ENCODE data around the gene GPC5.
A peak's percentile ranks its signal among the peaks of the same experiment; 100 is the strongest.

Gene GPC5

DNA sequence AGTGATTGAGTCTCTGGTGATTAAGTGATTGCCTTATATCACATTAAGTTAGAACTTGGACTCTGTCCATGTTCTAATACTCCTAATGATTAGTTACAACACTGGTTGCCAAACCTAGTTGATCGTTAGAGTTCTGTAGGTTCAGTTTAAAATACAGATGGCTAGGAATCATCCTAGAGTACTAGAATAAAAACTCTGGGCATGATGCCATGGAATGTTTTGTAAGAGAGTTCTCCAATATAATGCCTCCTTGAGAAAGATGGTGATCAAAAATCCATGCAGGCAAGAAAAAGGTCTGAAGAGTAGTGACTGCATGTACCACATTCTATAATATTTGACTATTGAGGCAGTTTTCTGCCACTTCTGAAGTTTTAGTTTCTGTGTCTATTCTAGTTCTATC is 176.3 kb downstream of the GPC5 start:
- no peaks in the 10 kb centered on the region for H3K9me2 ChIP-seq (ENCODE audit: low read depth, low read length)
- H3K9ac ChIP-seq (ENCODE audit: low read length): no peak overlapping the region
- H3K9me3 ChIP-seq (ENCODE audit: low read length): no peaks in the 10 kb centered on the region
- H3K27me3 ChIP-seq (ENCODE audit: insufficient read depth, low read length): no peaks in the 10 kb centered on the region
- no peaks in the 10 kb centered on the region for H3K79me2 ChIP-seq (ENCODE audit: insufficient read depth, low read length)
- no peaks in the 10 kb centered on the region for H4K20me1 ChIP-seq (ENCODE audit: insufficient read depth, low read length)
- no peaks in the 10 kb centered on the region for H3K4me1 ChIP-seq (ENCODE audit: insufficient read depth, low read length, severe bottlenecking)
- no peaks in the 10 kb centered on the region for H3F3A ChIP-seq (ENCODE audit: insufficient read depth, low read length)
- H3K4me2 ChIP-seq (ENCODE audit: low read length): no peak overlapping the region
- H3K4me3 ChIP-seq (ENCODE audit: low read depth, low read length, poor library complexity, severe bottlenecking): no peak overlapping the region
- H3K36me3 ChIP-seq (ENCODE audit: insufficient read depth, low read length): no peaks in the 10 kb centered on the region
- no peak overlapping the region for H3K27ac ChIP-seq (ENCODE audit: low read depth, low read length, poor library complexity, severe bottlenecking)
- H2AFZ ChIP-seq (ENCODE audit: low read length): no peak overlapping the region
- TF ChIP-seq, protein P1, sequence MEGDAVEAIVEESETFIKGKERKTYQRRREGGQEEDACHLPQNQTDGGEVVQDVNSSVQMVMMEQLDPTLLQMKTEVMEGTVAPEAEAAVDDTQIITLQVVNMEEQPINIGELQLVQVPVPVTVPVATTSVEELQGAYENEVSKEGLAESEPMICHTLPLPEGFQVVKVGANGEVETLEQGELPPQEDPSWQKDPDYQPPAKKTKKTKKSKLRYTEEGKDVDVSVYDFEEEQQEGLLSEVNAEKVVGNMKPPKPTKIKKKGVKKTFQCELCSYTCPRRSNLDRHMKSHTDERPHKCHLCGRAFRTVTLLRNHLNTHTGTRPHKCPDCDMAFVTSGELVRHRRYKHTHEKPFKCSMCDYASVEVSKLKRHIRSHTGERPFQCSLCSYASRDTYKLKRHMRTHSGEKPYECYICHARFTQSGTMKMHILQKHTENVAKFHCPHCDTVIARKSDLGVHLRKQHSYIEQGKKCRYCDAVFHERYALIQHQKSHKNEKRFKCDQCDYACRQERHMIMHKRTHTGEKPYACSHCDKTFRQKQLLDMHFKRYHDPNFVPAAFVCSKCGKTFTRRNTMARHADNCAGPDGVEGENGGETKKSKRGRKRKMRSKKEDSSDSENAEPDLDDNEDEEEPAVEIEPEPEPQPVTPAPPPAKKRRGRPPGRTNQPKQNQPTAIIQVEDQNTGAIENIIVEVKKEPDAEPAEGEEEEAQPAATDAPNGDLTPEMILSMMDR (IDR thresholded peaks at IDR 0.05; ENCODE audit: low read length): no peak
- TF ChIP-seq EZH2 (IDR thresholded peaks at IDR 0.05; ENCODE audit: borderline replicate concordance, low read length): no peak

- no peak overlapping the region for H3K4me3 ChIP-seq (ENCODE audit: low read depth, low read length, poor library complexity, severe bottlenecking)
- no peak overlapping the region for H3K9ac ChIP-seq (ENCODE audit: low read length)
- no peaks in the 10 kb centered on the region for H4K20me1 ChIP-seq (ENCODE audit: insufficient read depth, low read length)
- H3K79me2 ChIP-seq (ENCODE audit: insufficient read depth, low read length): no peaks in the 10 kb centered on the region
- no peaks in the 10 kb centered on the region for H3K4me1 ChIP-seq (ENCODE audit: insufficient read depth, low read length, severe bottlenecking)
- H3K36me3 ChIP-seq (ENCODE audit: insufficient read depth, low read length): no peaks in the 10 kb centered on the region
- no peaks in the 10 kb centered on the region for H3K9me2 ChIP-seq (ENCODE audit: low read depth, low read length)
- no peak overlapping the region for H3K4me2 ChIP-seq (ENCODE audit: low read length)
- H3F3A ChIP-seq (ENCODE audit: insufficient read depth, low read length): no peaks in the 10 kb centered on the region
- H2AFZ ChIP-seq (ENCODE audit: low read length): no peak overlapping the region
- no peak overlapping the region for H3K27ac ChIP-seq (ENCODE audit: low read depth, low read length, poor library complexity, severe bottlenecking)
- TF ChIP-seq EZH2 (IDR thresholded peaks at IDR 0.05; ENCODE audit: borderline replicate concordance, low read length): no peak
- TF ChIP-seq, protein P1 (IDR thresholded peaks at IDR 0.05; ENCODE audit: low read length): peak; percentile 71
- H3K9me3 ChIP-seq (ENCODE audit: low read length): no peaks in the 10 kb centered on the region
- no peaks in the 10 kb centered on the region for H3K27me3 ChIP-seq (ENCODE audit: insufficient read depth, low read length)
These were observed 178.2 kb downstream of the GPC5 start for GRCh38 chr13:91576590-91576989.

DNA sequence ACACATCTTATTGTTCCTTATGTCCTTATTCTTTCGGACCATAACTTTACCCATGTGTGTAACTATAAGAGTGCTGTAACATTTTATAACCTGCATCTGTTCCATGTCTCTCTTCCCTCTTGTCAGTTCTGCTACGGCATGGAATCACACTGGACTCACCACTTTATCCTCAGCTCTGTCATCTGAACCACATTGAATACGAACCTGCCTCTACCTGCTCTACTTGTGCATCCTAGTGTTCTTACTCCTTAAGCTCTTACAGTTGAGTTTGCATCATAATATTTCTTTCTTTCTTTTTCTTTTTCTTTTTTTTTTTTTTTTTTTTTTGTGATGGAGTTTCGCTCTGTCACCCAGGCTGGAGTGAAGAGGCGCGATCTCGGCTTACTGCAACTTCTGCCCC is 180.9 kb downstream of the GPC5 start:
- no peaks in the 10 kb centered on the region for H3K27me3 ChIP-seq (ENCODE audit: insufficient read depth, low read length)
- no peaks in the 10 kb centered on the region for H3K36me3 ChIP-seq (ENCODE audit: insufficient read depth, low read length)

More for the DNA sequence above, 180.9 kb downstream of the GPC5 start:
- Histone ChIP-seq H3K79me2 (ENCODE audit: insufficient read depth, low read length) (no peaks in the 10 kb centered on the region), H3K4me1 (ENCODE audit: insufficient read depth, low read length, severe bottlenecking) (no peaks in the 10 kb centered on the region), H3K9ac (ENCODE audit: low read length) (no peak overlapping the region), H3K27ac (ENCODE audit: low read depth, low read length, poor library complexity, severe bottlenecking) (no peak overlapping the region), H3F3A (ENCODE audit: insufficient read depth, low read length) (no peaks in the 10 kb centered on the region), H3K9me2 (ENCODE audit: low read depth, low read length) (no peaks in the 10 kb centered on the region), H4K20me1 (ENCODE audit: insufficient read depth, low read length) (no peaks in the 10 kb centered on the region), H2AFZ (ENCODE audit: low read length) (no peak overlapping the region), H3K4me3 (ENCODE audit: low read depth, low read length, poor library complexity, severe bottlenecking) (no peak overlapping the region), H3K9me3 (ENCODE audit: low read length) (no peaks in the 10 kb centered on the region), H3K4me2 (ENCODE audit: low read length) (no peak overlapping the region)
- no peak for TF ChIP-seq EZH2 (IDR thresholded peaks at IDR 0.05; ENCODE audit: borderline replicate concordance, low read length)
- TF ChIP-seq, protein P1 (IDR thresholded peaks at IDR 0.05; ENCODE audit: low read length): no peak

All from OCI-LY1 (cell line).